CD4-positive, alpha-beta T cell treated with Interleukin-6 for 4 hours (primary cell): ENCODE results near the gene AWAT2.

Experiments used
- DNase-seq: peaks from one replicate; pipeline ENCODE4 v3.0.0-alpha.2; 2020; ENCODE audit warnings: mixed read lengths

Gene AWAT2

DNA sequence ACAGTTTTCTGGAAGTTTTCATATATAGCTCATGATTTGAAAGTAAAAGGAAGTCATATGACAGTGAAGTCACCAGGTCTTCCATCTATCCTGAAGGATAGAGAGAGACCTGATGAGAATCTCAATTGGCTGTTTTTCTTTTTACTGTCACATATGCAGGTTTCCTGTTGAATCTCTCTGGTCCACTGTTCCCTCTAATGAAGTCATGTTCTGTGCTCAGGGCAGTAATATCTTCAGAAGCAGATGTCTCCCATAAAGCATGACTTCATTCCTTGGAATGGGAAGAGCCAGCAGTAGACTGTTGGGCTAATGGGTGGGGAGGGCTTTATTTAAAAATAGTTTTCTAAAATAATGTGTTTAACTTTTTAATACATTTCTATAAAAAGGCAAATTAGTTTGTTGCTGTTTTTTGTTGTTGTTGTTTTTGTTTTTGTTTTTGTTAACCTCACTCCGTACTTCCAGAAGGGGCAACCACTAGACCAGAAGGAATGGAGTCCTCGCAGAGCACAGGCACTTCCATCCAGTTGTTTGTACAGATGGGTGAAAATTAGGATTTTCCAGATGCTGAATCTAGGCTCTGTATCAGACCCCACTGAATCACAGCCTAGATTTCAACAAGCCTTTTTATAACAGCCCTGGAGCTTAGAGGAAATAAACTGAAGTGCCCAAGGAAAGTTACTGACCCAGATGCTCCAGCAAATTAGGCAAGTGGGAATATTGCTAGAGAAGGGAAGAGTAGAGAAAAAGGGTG, 54.2 kb downstream of the AWAT2 start:
- no peak for DNase-seq

DNA sequence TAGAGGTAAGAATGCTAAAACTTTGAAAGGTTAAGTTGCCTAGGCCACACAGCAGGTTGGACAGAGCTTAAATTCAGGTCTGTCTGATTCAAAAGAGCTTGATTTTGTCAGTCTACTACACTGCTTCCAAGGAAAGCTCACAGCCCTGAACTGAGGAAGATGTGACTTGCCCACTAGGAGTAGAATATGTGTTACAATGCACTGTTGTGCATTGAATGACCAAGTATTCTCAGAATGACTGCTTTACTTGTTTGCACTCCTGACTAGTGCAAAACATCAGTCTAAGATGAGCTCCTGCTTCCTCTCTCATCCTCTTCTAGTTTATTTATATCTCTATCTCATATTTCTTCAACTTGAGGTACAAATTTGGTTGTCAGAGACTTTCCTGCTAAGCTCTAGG, 56.2 kb downstream of the AWAT2 start:
- DNase-seq, result no peak

DNA sequence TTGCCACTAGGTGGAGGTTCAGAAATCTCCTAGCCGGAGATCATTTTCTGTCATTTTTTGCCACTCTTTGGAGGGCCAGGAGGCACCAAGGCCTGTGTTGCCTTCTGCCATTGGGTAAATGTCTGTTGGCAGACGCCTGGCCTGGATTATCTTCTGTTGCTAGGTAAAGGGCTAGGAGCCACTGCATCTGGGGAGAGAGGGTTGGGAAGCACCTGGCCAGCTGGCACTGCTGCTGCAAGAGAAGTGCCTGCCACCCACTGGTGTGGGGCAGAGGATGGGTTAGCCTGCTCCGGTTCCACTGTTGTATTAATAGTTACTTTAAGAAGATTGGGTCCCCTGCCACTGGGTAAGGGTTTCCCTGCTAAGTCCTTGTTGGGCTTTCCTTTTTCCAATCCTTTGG, 58.1 kb downstream of the AWAT2 start:
- no peak for DNase-seq
